CD4-positive, alpha-beta T cell treated with Interleukin-2 at 100 ng/mL for 4 hours (primary cell): Measurements from ENCODE around the gene GNAZ.

ENCODE experiments used
- DNase-seq: peaks from one replicate; pipeline ENCODE4 v3.0.0-alpha.2; 2020; ENCODE audit warnings: low spot score

Gene GNAZ

GRCh38 chr22:23107487-23108248 lies 37.3 kb downstream of the GNAZ start:
- DNase-seq = no peak

GRCh38 chr22:23108249-23109078 lies 38.1 kb downstream of the GNAZ start:
- DNase-seq = no peak

GRCh38 chr22:23109079-23109347 lies 38.7 kb downstream of the GNAZ start:
- no peak for DNase-seq

- no peak for DNase-seq
Observed at GRCh38 chr22:23109441-23109978, 39.2 kb downstream of the GNAZ start.

- DNase-seq = no peak
Observed at GRCh38 chr22:23110190-23110921, 40.0 kb downstream of the GNAZ start.

- DNase-seq = no peak
Observed at GRCh38 chr22:23110922-23111527, 40.7 kb downstream of the GNAZ start.

GRCh38 chr22:23112472-23113012 lies 42.2 kb downstream of the GNAZ start:
- DNase-seq = no peak

GRCh38 chr22:23113067-23113846 lies 42.9 kb downstream of the GNAZ start:
- no peak for DNase-seq

- DNase-seq = no peak
Observed at GRCh38 chr22:23113847-23114720, 43.8 kb downstream of the GNAZ start.

GRCh38 chr22:23114721-23115020 lies 44.4 kb downstream of the GNAZ start:
- no peak for DNase-seq

GRCh38 chr22:23115369-23115768 lies 45.0 kb downstream of the GNAZ start:
- no peak for DNase-seq

- no peak for DNase-seq
Observed at GRCh38 chr22:23115825-23116494, 45.6 kb downstream of the GNAZ start.

GRCh38 chr22:23116506-23117263 lies 46.4 kb downstream of the GNAZ start:
- DNase-seq = no peak

- DNase-seq = no peak
Observed at GRCh38 chr22:23117275-23117674, 47.0 kb downstream of the GNAZ start.

GRCh38 chr22:23117891-23118646 lies 47.8 kb downstream of the GNAZ start:
- DNase-seq = no peak

- no peak for DNase-seq
Observed at GRCh38 chr22:23118647-23119493, 48.6 kb downstream of the GNAZ start.
